ENCODE data around the gene SLC16A9.

DNA sequence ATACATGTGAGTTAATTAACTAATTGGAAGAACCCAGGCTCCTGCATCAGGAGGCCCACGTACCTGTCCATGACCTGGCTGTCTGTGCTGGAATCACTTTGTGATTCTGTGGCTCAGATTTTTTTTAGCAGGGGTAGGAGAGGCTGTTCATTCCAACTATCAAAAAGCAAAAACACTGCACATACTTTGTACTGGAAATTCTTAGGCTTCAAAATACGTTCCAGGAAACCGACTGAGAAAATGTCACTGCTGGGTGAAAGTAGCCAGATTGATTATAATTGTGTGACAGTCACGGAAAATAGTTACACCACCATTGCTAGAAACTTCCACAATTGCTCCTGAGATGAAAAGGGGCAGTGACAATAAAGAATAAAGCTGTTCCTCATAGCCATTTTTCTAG is 91.0 kb downstream of the SLC16A9 start:
- TF ChIP-seq, protein P1, sequence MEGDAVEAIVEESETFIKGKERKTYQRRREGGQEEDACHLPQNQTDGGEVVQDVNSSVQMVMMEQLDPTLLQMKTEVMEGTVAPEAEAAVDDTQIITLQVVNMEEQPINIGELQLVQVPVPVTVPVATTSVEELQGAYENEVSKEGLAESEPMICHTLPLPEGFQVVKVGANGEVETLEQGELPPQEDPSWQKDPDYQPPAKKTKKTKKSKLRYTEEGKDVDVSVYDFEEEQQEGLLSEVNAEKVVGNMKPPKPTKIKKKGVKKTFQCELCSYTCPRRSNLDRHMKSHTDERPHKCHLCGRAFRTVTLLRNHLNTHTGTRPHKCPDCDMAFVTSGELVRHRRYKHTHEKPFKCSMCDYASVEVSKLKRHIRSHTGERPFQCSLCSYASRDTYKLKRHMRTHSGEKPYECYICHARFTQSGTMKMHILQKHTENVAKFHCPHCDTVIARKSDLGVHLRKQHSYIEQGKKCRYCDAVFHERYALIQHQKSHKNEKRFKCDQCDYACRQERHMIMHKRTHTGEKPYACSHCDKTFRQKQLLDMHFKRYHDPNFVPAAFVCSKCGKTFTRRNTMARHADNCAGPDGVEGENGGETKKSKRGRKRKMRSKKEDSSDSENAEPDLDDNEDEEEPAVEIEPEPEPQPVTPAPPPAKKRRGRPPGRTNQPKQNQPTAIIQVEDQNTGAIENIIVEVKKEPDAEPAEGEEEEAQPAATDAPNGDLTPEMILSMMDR (IDR thresholded peaks at IDR 0.05), result no peak
- TF ChIP-seq POLR2A (IDR thresholded peaks at IDR 0.05), result no peak

All from thyroid gland (tissue), 4 donors.